ENCODE measurements around the gene PCDH15.

The PCDH15 gene

GRCh38 chr10:54125098-54125747 lies 675.8 kb downstream of the PCDH15 start:
- no peak for DNase-seq (ENCODE audit: low spot score)

DNA sequence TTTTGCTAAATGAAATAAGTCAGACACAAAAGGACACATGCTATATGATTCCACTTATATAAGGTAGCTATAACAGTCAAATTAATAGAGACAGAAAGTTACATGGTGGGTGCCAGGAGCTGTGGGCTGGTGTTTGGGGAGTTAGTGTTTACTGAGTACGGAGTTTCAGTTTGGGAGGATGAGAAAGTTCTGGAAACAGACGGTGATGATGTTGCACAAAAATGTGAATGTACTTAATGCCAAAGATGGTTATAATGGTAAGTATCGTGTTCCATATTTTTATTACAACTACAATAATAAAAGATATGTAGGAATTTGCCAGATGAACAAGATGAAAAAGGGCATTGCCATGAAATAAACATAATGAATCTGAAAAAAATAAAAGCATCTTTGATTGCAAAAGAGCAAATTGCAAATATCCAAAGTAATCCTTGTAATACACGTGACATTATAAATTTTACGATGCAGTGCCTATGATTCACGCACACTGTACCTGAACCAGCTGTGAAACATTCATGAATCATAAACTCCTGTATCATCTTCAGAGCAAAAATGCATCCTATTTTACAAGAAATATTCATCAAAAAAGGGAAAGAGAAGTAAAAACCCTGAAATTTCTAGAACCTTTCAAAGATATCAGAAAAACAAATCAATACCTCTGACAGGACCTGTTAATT lies 676.7 kb downstream of the PCDH15 start:
- no peak for DNase-seq (ENCODE audit: low spot score)

DNA sequence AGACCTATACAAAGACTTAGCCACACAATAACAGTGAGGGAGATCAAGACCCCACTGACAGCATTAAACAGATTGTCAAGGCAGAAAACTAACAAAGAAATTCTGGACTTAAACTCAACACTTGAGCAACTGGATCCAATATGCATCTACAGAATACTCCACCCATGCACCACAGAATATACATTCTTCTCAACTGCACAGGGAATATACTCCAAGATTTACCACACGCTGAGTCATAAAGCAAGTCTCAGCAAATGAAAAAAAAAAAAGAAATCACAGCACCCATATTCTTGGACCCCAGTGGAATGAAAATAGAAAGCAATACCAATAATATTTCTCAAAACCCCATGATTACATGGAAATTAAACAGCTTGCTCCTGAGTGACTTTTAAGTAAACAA lies 680.2 kb downstream of the PCDH15 start:
- DNase-seq (ENCODE audit: low spot score) = no peak

DNA sequence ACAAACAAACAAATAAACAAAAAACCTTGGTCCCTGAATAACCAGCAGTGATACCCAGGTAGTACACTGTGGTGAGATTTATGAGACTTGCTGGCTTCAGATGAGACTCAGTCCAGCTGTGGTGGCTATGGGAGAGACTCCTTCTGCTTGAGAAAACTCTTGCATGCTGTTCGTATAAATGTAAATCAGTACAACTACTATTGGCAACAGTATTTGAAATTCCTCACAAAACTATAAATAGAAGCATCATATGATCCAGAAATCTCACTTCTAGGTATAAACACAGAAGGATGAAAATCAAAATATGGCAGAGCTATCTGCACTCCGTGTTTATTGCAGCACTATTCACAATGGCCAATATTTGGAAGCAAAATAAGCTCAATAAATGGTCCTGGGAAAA lies 692.1 kb downstream of the PCDH15 start:
- no peak for DNase-seq (ENCODE audit: low spot score)

DNA sequence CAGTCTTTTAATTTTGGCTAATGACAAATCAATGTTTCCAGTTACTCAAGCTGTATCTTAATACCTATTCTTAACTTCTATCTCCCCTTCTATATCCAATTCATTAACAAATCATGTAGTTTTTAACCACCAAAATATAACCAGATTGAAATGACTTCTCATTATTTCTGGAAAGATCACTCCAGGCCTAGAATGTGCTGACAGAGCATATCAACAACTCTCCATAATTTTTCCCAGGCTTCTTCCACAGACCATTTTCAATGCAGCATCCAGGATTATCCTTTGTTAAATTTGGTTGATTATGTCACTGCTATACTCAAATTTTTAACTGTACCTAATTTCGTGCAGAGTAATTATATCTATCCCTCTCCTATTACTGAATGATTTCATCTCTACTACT lies 704.1 kb downstream of the PCDH15 start:
- no peak for DNase-seq (ENCODE audit: low spot score)

DNA sequence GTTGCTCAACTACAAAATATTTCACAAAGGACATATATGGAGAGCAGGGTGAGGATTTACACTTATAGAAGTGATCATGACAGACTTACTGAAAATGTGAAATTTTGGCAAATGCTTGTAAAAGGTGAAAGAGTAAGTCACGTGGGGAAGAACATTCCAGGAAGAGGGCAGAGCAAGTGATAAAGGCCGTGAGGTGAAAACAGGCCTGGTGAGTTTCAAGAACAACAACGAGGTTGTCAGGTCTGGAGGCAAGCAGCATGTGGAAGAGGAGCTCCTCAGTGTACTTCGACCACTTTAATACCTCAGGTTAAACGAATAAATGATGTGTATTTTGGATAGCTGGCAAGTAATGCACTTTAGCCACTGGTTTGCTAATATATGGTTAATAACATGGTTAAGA lies 706.7 kb downstream of the PCDH15 start:
- no peak for DNase-seq (ENCODE audit: low spot score)

GRCh38 chr10:54091237-54091636 lies 709.8 kb downstream of the PCDH15 start:
- no peak for DNase-seq (ENCODE audit: low spot score)

GRCh38 chr10:54081950-54082349 lies 719.1 kb downstream of the PCDH15 start:
- DNase-seq (ENCODE audit: low spot score) = no peak

DNA sequence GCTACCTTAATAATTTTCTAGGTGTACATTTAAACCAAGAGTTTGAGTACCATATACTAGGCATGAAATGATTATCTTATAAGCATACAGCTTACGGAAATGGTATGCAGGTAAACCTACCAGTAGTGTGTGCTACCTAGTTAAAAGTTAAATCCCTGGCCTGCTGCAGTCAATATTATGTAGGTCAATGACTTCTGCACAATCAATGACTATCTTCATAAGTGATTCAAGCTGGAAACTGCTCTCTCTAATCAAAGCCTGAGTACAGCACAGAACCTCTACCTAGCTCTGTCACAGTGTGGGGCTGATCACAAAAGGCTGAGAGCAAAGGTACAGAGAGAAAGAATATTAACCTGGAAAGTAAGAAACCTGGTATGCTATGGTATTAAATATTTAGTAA lies 733.7 kb downstream of the PCDH15 start:
- DNase-seq (ENCODE audit: low spot score) = no peak

DNA sequence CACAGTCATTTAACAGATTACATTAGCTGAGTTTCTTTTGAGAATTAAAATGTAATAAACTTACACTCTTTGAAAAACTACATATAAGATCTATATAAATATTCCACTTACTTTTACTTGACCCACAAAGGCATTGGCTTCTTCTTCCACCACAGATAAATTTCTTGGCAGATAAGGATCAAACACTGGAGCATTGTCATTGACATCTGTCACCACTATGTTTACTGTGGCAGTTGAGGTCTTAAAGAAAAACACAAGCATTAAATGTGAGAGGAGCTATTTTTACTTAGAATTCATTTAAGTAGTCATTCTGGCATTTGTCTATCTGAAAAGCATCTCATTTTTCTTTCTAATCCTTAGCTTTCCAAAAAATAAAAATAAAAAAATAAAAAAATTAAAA lies 734.4 kb downstream of the PCDH15 start:
- DNase-seq (ENCODE audit: low spot score) = no peak

DNA sequence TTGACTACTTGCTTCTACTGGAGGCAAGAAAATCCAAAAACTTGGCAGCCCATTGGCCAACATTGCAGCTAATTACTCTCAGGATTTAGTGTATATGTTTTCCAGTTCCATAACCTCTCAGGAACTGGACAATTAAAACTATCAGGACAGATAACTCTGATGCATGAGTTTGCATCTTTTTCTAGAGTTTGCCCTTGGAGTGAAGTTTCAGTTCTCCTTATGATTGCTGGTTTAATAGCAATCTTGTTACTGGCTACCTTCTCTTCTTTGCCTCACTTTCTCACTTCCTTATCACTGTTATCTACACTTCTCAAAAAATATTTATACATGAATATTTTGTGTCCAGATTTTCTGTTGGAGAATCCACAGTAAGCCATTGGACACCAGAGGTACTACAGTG lies 735.9 kb downstream of the PCDH15 start:
- DNase-seq (ENCODE audit: low spot score) = no peak

DNA sequence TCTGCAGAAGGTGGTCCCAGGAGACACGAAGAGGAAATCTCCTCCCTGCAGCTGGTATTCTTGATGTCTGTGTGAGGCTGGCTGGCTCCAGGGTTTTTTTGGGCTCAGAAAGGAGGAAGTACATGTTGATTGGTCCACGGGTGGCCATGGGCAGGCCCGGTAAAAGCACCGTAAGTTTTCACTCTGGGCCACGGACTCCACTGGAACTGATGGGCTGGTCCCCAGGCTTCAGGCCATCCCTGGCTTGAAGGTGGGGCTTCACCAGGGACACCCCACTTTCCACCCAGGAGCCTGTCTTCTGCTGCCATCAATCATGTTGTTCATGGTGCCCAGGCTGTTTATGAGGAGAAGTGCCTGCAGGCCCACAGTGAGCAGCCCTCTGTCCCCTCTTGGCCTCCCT lies 736.8 kb downstream of the PCDH15 start:
- no peak for DNase-seq (ENCODE audit: low spot score)

DNA sequence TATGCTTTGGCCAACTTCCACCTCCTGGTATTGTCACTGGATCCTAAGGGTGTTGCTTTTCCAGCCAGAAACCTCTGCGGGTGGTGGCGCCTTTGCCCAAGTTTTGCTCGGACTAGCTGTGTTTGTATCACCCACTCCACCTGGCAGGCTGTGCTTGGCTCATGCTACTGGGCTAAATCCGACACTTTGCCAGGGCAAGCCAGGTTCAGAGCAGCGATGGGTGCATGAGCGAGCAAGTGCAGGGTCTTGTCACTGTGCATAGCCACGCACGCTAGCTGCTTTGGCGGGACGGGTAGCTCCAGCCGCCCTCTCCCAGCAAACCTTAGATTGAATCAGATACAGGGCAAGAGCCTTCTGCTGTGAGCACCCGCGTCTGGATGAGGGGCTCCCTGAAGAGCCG lies 737.5 kb downstream of the PCDH15 start:
- DNase-seq (ENCODE audit: low spot score) = no peak

GRCh38 chr10:54060572-54060971 lies 740.5 kb downstream of the PCDH15 start:
- no peak for DNase-seq (ENCODE audit: low spot score)

DNA sequence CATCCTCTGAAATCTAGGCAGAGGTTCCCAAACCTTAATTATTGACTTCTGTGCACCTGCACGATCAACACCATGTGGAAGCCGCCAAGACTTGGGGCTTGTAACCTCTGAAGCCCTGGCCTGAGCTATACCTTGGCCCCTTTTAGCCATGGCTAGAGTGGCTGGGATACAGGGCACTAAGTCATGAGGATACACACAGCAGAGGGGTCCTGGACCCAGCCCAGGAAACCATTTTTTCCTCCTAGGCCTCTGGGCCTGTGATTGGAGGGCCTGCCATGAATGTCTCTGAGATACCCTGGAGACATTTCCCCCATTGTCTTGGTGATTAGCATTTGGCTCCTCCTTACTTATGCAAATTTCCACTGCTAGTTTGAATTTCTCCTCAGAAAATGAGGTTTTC lies 743.7 kb downstream of the PCDH15 start:
- DNase-seq (ENCODE audit: low spot score) = no peak

DNA sequence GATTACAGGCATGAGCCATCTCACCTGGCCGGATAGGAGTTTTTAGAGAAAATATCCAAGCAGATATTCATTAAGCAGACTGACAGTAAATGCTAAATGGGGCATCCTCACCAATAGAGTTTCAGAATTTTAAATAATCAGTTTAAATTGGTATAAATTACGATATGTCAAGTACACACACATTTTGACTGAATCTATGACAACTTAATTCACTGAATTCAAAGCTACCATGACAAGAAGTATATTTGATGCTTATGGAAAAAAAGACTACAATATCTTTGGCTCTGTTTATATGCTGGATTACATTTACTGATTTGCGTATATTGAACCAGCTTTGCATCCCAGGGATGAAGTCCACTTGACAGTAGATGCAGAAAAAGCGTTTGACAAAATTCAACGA lies 774.7 kb downstream of the PCDH15 start:
- no peak for DNase-seq (ENCODE audit: low spot score)

DNA sequence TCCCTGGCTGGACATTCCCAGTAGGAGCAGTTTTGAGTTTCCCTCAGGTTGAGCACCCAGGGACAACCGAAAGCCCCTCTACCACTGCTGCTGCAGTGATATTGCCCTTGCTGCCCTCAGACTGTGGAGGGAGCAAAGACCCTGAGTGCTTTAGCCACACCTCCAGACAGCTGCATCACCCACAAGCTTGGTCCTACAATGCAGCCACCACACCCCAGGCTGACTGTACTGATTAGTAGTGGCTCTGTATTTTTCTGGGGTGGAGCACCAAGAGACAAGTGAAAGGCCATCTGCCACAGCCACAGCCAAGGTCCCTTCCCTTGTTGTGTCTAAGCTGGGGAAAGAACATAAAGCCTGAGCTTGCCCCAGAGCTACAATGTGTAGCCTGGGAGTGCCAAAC lies 789.9 kb downstream of the PCDH15 start:
- DNase-seq (ENCODE audit: low spot score) = no peak

GRCh38 chr10:54010337-54010933 lies 790.6 kb downstream of the PCDH15 start:
- DNase-seq (ENCODE audit: low spot score) = no peak

DNA sequence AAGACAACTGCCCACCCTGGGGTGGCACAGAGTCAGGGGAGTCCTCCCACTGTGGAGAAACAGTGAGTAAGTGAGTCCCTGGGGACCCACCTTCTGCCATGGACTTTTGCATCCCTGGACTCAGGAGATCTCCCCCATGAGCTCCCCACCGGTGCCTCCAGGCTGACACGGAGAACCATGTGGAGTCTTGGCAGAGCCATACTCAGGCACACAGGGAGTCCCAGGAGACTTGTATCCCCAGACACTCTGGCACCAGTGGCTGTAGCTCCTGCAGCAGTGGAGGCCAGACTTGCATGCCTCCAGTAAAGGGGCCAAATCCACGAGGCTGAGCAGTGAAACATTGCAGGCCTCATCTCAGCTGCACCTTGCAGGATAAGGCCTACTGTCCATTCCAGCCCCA lies 791.4 kb downstream of the PCDH15 start:
- no peak for DNase-seq (ENCODE audit: low spot score)

- DNase-seq (ENCODE audit: low spot score) = no peak
Measured at GRCh38 chr10:54002077-54002476, 799.0 kb downstream of the PCDH15 start.

DNA sequence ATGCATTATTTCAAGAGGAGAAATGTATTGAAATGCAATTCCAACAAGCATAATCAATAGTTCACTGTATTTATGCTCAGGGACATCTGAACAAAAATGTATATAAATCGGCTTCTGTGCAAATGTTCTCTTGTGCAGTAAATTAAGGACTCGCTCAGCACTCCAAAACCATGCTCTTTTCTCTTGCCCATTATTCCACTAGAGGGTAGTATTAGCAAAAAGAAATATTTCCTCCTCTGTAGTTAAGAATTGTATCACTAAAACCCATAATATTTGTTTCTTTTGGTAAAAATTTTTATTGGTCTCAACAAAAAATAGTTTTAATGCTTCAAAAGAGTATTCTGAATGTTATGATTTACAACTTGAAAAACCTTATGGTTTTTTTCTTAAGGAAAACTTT lies 803.1 kb downstream of the PCDH15 start:
- DNase-seq (ENCODE audit: low spot score) = no peak

DNA sequence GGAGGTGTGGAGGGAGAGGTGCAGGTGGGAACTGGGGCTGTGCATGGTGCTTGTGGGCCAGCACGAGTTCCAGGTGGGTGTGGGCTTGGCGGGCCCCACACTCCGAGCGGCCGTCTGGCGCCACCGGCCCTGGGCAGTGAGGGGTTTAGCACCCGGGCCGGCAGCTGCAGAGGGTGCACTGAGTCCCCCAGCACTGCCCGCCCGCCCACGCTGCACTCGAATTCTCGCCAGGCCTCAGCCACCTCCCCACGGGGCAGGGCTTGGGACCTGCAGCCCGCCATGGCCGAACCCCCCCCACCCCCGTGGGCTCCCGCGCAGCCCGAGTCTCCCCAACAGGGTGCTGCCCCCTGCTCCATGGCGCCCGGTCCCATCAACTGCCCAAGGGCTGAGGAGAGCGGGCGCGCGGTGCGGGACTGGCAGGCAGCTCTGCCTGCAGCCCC lies 810.2 kb downstream of the PCDH15 start:
- DNase-seq (ENCODE audit: low spot score) = no peak

DNA sequence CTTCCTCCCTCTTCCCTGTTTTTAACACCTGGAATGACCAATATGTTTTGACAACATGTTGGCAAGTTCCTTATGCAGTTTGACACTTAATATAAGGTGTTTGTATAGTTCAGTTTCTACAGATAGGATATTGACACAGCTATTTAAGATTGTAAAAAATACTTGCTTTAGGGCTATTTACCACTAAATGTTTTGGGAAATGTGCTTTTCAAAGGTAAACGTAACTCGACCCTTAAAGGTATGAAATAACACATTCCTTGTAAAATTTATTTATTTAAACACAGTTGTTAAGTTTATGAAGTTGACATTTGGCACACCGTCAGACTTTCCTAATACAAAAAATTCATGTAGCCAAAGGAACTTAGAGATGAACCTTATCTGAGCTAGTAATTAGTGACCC lies 817.6 kb downstream of the PCDH15 start:
- no peak for DNase-seq (ENCODE audit: low spot score)

GRCh38 chr10:53980210-53980609 lies 820.8 kb downstream of the PCDH15 start:
- DNase-seq (ENCODE audit: low spot score) = no peak
